Heart left ventricle (tissue), 13 donors: Measurements from ENCODE around the gene RAB6B.

Experiments
- CTCF ChIP-seq, 12 donors: fragments of 200-600 bp; sonication (generic) in 4 of 12; IDR thresholded peaks; one replicate each; pipeline versions ENCODE4 v1.5.0 to v1.8.0; 2018 to 2022; ENCODE audit warnings: antibody characterized with exemption in 12 of 12, mild to moderate bottlenecking in 5 of 12
- POLR2A ChIP-seq, 2 donors: fragments of 450-650 bp; IDR thresholded peaks; one replicate each; pipeline ENCODE4 v1.6.1; 2017; ENCODE audit warnings: antibody characterized with exemption in 2 of 2, mild to moderate bottlenecking in 2 of 2, moderate library complexity in 2 of 2
- donor health status: ischemic (EF 13 %, LVEDD 7.1; RV severe dilation, severe dysfunction).
- donor health status: DM: no; HTN: yes; CAD: no.
- donor health status: DM: no; HTN: no; CAD: no.
- donor health status: ischemic (EF 25% LVEDD 6.9; RV normal size, moderate dysfunction).
- donor health status: ischemic (EF 25% LVEDD 5.7; RV mildly dilated, moderate dysfunction).
- donor health status: ischemic (EF 35%, LVEDD 5.7; RV mildly dilated, moderate dysfunction).
- donor health status: nonischemic (EF 11% LVEDD 7.7; RV severe dilation, severe dysfunction).
- donor health status: DM: yes; HTN: yes; CAD: no.
- donor health status: PGD.
- donor health status: ischemic (EF 29% LVEDD 5.4; RV normal size, mild dysfunction).
- donor health status: nonischemic (EF 23%, LVEDD 6.1; RV moderate dilation, normal function).

- TF ChIP-seq CTCF (IDR thresholded peaks at IDR 0.05) = no peak
- no peak for TF ChIP-seq POLR2A (IDR thresholded peaks at IDR 0.05)
Measured at GRCh38 chr3:133841196-133841595, 54.5 kb downstream of the RAB6B start.
